SH-SY5Y (cell line): ENCODE data around the gene ACBD4.

Source experiments
- GATA2 ChIP-seq: IDR thresholded peaks from 2 replicates; pipeline ENCODE4 v1.6.1; 2011; ENCODE audit warnings: mild to moderate bottlenecking, low read depth, low read length
- GATA3 ChIP-seq: IDR thresholded peaks from 2 replicates; pipeline ENCODE4 v1.6.1; 2011; ENCODE audit warnings: low read depth, mild to moderate bottlenecking, low read length, moderate library complexity

GRCh38 chr17:45146890-45147580 lies 11.5 kb downstream of the ACBD4 start:
- no peak for TF ChIP-seq GATA2
- no peak for TF ChIP-seq GATA3
